Ishikawa (cell line): ENCODE results near the gene GPLD1.

ENCODE experiments used
- CEBPB ChIP-seq: IDR thresholded peaks from 2 replicates; pipeline ENCODE4 v1.6.1; 2012
- CREB1 ChIP-seq: IDR thresholded peaks from 2 replicates; pipeline ENCODE4 v1.6.1; 2012; ENCODE audit warnings: low read depth
- EP300 ChIP-seq: IDR thresholded peaks from 2 replicates; pipeline ENCODE4 v1.6.1; 2012; ENCODE audit warnings: borderline replicate concordance
- FOXM1 ChIP-seq: IDR thresholded peaks from 2 replicates; pipeline ENCODE4 v1.6.1; 2012; ENCODE audit warnings: low read depth, borderline replicate concordance
- MAX ChIP-seq: IDR thresholded peaks from 2 replicates; pipeline ENCODE4 v1.6.1; 2012
- NFIC ChIP-seq: IDR thresholded peaks from 2 replicates; pipeline ENCODE4 v1.6.1; 2012
- RAD21 ChIP-seq: IDR thresholded peaks from 2 replicates; pipeline ENCODE4 v1.6.1; 2012; ENCODE audit warnings: low read depth
- REST ChIP-seq: IDR thresholded peaks from 2 replicates; pipeline ENCODE4 v1.6.1; 2012; ENCODE audit warnings: low read depth, mild to moderate bottlenecking
- TAF1 ChIP-seq: IDR thresholded peaks from 2 replicates; pipeline ENCODE4 v1.6.1; 2012; ENCODE audit warnings: low read depth, mild to moderate bottlenecking
- TCF12 ChIP-seq: IDR thresholded peaks from 2 replicates; pipeline ENCODE4 v1.6.1; 2012; ENCODE audit warnings: low read depth
- TEAD4 ChIP-seq: IDR thresholded peaks from 2 replicates; pipeline ENCODE4 v1.6.1; 2012
- USF1 ChIP-seq: IDR thresholded peaks from 2 replicates; pipeline ENCODE4 v1.6.1; 2012
- YY1 ChIP-seq: IDR thresholded peaks from 2 replicates; pipeline ENCODE4 v1.6.1; 2012; ENCODE audit warnings: low read depth
- ZBTB7A ChIP-seq: IDR thresholded peaks from 2 replicates; pipeline ENCODE4 v1.6.1; 2012; ENCODE audit warnings: low read depth

- TF ChIP-seq YY1 (no peak), NFIC (no peak), MAX (no peak), CEBPB (no peak), CREB1 (no peak), ZBTB7A (no peak), REST (no peak), RAD21 (no peak), TEAD4 (no peak), FOXM1 (no peak), TAF1 (no peak), TCF12 (no peak), EP300 (no peak), USF1 (no peak)
Observed at GRCh38 chr6:24464253-24465038, 24.9 kb downstream of the GPLD1 start.
